Spleen (tissue), 7 donors: Measurements from ENCODE around the gene ZNF774.

ENCODE experiments used
- CTCF ChIP-seq, 11 experiments: fragments of 200-600 bp in 7 of 11; fragments of 450-650 bp in 4 of 11; sonication (generic) in 4 of 11; IDR thresholded peaks in 8 of 11; conservative IDR thresholded peaks in 3 of 11; 1 replicate in 7 of 11; 2 replicates in 4 of 11; pipeline versions ENCODE4 v1.4.0 to v1.8.0; 2016 to 2021; ENCODE audit warnings: antibody characterized with exemption in 11 of 11, inconsistent platforms in 4 of 11, mild to moderate bottlenecking in 1 of 11
- POLR2A ChIP-seq, 3 donors: fragments of 450-650 bp; IDR thresholded peaks; one replicate each; pipeline ENCODE4 v1.5.1; 2017; ENCODE audit warnings: antibody characterized with exemption in 3 of 3, mild to moderate bottlenecking in 1 of 3
- donor health status: DM: no; HTN: no; CAD: no; lungs with moderate emphysema.
- donor health status: DM: no; HTN: no; CAD: no.
- donor health status: DM: no; HTN: no; CAD: no.

- TF ChIP-seq CTCF (IDR thresholded peaks at IDR 0.05 in 8 of 11, conservative IDR thresholded peaks at IDR 0.05 in 3 of 11) (no peak), POLR2A (IDR thresholded peaks at IDR 0.05) (no peak)
Observed at GRCh38 chr15:90396321-90396720, 44.2 kb downstream of the ZNF774 start.
